Coronary artery (tissue), 2 donors: Measurements from ENCODE around the gene ISM1.

Experiments
- DNase-seq: peaks from one replicate; pipeline ENCODE4 v3.0.0-alpha.2; 2017; ENCODE audit warnings: low spot score
- H3K27ac ChIP-seq, 2 donors: fragments of 200-600 bp; sonication (generic); one replicate each; pipeline ENCODE4 v1.5.1; 2016 to 2019
- H3K4me3 ChIP-seq: fragments of 200-600 bp; sonication (generic); 2 replicates; pipeline ENCODE4 v1.5.1; 2016; ENCODE audit warnings: mild to moderate bottlenecking, moderate library complexity
- CTCF ChIP-seq: fragments of 200-600 bp; sonication (generic); IDR thresholded peaks from one replicate; pipeline ENCODE4 v1.5.1; 2019; ENCODE audit warnings: antibody characterized with exemption

Gene ISM1

GRCh38 chr20:13333793-13334192, 112.7 kb downstream of the ISM1 start:
- no peak overlapping the region for H3K4me3 ChIP-seq
- H3K27ac ChIP-seq: no peak overlapping the region
- no peak for DNase-seq
- no peak for TF ChIP-seq CTCF

GRCh38 chr20:13336308-13337089, 115.4 kb downstream of the ISM1 start:
- TF ChIP-seq CTCF: no peak
- no peak for DNase-seq
- Histone ChIP-seq H3K4me3 (no peak overlapping the region), H3K27ac (no peak overlapping the region)

- no peak overlapping the region for H3K27ac ChIP-seq
- H3K4me3 ChIP-seq: no peak overlapping the region
- no peak for DNase-seq
- no peak for TF ChIP-seq CTCF
Measured at GRCh38 chr20:13337090-13337784, 116.2 kb downstream of the ISM1 start.

- no peak for TF ChIP-seq CTCF
- no peak overlapping the region for H3K27ac ChIP-seq
- no peak for DNase-seq
- no peak overlapping the region for H3K4me3 ChIP-seq
Measured at GRCh38 chr20:13338097-13338661, 117.1 kb downstream of the ISM1 start.

- Histone ChIP-seq H3K27ac (no peak overlapping the region), H3K4me3 (no peak overlapping the region)
- no peak for TF ChIP-seq CTCF
- no peak for DNase-seq
Measured at GRCh38 chr20:13338999-13339411, 117.9 kb downstream of the ISM1 start.

GRCh38 chr20:13340088-13340487, 119.0 kb downstream of the ISM1 start:
- DNase-seq: no peak
- Histone ChIP-seq H3K27ac (no peak overlapping the region), H3K4me3 (no peak overlapping the region)
- no peak for TF ChIP-seq CTCF
